Measurements from ENCODE around the gene PRDX5.

PRDX5 gene

DNA sequence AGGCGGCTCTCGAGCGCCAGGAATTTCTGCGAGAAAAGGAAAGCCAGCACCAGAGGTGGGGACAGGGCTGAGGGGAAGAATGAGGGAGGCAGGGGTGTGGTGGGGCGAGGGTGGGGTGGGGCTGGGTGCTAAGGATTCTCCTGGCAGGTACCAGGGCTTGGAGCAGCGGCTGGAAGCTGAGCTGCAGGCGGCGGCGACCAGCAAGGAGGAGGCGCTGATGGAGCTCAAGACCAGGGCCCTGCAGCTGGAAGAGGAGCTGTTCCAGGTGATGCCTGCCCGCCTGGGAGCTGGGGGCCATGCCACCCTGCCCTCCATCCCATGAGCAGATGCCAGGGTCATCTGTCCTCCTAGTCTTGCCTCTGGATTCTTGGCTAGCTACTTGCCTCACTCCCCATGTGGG, 31.5 kb downstream of the PRDX5 start:
- DNase-seq, result no peak

- DNase-seq, result no peak
These were observed 33.3 kb downstream of the PRDX5 start for GRCh38 chr11:64351136-64351631.

DNA sequence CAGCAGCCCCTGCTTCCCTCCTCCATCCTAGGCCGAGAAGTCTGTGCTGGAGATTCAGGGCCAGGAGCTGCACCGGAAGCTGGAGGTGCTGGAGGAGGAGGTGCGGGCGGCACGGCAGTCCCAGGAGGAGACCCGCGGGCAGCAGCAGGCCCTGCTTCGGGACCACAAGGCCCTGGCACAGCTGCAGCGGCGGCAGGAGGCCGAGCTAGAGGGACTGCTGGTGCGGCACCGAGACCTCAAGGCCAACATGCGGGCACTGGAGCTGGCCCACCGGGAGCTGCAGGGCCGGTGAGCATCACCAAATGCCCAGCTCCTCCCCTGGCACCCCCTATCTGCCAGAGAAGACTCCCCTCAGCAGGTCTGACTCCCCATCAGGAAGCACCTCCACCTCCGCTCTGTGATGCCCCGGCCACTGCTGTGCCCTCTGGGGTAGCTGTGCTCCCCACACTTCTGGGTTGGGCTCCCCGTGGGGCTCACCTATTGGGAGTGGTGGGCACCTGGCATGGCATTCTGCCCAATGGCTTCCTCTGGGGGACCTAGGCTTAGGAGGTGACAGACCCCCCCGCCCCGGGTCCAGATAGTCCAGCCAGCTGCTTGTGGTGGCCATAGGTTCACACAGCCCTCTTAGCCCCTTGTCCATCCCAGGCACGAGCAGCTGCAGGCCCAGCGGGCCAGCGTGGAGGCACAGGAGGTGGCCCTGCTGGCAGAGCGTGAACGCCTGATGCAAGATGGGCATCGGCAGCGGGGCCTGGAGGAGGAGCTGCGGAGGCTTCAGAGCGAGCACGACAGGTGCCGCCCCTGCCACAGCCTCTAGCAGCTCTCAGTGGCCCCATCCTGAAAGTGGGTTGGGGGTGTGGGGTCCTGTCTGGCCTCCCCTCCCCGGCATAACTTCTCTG, 34.4 kb downstream of the PRDX5 start:
- DNase-seq, result no peak

- DNase-seq, result no peak
These were observed 35.2 kb downstream of the PRDX5 start for GRCh38 chr11:64352995-64353714.

- DNase-seq, result no peak
These were observed 36.0 kb downstream of the PRDX5 start for GRCh38 chr11:64353715-64354506.

DNA sequence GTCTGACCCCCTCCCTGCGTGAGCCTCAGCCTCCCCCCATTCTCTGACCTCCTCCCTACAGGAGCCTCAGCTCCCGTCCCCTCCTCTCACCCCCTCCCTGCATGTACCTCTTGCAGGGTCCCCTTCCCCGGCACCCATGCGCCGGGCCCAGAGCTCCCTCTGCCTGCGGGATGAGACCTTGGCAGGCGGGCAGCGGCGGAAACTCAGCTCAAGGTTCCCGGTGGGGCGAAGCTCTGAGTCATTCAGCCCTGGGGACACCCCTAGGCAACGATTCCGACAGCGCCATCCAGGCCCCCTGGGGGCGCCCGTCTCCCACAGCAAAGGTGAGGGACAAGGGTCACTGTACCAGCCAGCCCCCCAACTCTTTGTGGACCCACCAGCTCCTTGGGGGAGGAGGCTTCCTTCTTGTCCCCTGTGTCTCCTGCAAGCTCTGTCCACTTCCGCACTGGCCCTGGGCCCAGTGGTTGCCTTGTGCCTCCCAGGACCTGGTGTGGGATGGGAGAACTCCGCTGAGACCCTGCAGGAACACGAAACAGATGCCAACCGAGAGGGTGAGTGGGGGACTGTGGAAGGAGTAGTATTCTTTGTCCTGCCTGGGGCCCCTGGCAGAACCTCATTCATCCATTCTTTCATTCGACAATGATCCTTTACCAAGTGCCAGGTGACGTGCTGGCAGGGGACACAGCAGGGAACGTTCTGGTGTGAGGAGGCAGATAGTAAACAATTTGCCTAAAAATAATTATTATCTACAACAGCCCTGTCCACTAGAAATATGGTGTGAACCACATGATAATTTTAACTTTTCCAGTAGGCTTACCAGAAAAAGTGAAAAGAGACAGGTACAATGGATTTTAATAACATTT, 37.4 kb downstream of the PRDX5 start:
- DNase-seq, result peak; percentile 76

GRCh38 chr11:64356498-64357411, 38.8 kb downstream of the PRDX5 start:
- DNase-seq, result no peak

DNA sequence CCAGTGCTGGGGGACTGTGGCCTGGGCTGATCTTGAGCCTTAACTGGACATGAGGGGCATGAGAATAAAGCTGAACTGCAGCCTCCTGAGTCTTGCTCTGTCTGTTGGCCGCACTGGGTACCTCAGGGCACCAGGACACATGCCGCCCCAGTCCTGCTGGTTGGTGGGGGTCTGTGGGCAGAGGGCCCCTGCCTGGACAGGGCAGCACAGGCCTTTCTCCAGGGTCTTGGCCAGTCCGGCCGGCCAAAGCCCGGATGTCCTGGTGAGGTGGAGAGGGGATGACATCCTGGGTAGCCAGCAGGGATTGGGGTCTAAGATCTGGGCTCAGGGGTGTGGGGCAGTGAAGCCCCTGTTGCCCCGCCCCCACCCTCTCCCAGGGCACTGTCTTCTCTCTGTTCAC, 39.5 kb downstream of the PRDX5 start:
- no peak for DNase-seq

DNA sequence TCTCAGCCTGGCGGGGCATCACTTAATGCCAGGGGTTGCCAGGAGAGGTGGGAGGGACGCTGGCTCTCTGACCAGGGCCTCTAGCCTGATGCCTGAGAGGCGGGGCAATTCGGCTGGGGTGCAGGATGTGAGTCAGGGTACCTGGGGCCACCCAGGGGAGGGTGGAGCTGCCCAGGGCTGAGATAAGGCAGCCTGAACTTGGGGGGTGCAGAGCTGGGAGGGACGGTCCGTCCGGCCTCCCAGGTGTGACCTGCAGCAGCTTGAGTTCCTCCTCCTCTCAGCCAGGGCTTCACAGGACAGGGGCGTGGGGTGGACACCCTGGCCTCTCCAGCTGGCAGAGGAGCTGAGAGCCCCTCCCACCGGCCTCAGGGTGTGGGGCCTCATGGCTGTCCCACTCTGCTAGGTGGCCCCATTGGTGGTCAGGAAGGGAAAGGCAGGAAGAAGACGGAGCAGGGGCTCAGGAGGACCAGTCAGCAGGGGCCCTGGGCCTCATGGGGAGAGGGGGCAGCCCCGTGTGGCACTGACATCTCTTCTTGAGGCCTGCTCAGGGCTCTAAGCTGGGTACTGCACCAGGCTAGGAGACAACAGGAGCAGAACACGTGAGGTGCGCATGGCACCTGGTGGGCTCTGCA, 40.1 kb downstream of the PRDX5 start:
- DNase-seq, result no peak

- DNase-seq, result no peak
These were observed 40.6 kb downstream of the PRDX5 start for GRCh38 chr11:64358536-64358906.

DNA sequence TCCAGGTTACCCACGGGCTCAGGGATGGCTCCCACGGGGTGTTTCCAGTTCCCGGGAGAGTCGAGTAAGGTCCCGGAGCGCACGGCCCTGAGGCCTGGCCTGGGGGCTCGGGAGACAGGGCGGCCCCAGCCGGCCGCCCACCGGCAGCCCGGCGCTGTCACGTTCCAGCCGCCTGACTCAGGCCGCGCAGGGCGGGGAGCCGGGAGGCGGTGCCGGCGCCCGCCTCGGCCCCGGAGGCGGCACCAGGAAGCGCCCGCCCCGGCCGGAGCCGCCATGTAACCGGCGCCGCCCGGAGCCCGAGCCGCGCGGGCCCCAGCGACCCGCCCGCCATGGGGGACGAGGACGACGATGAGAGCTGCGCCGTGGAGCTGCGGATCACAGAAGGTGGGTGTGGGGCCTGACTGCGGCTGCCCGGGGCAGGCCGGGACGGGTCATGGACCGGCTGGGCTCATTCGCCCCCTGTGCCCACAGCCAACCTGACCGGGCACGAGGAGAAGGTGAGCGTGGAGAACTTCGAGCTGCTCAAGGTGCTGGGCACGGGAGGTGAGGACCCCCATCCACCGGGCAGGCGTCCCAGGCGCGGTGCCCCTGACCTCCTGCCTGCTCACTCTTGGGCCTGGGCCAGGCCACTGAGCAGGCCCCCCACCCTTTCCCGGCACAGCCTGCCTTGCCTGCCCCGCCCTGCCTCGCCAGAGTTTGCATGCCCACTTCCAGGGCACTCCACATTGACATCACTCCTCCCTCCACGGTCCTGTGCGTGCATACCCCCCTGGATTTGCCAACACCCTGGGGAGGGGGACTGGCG, 41.2 kb downstream of the PRDX5 start, which contains the start of gene RPS6KA4:
Gene RPS6KA4, plus strand, starts transcription at position 256 of the 805 bp plus-strand sequence. Its CDS starts 74 bp downstream, at position 330.
- peak; percentile 73 for DNase-seq

GRCh38 chr11:64359712-64360445, 42.0 kb downstream of the PRDX5 start:
- DNase-seq, result no peak

- no peak for DNase-seq
These were observed 42.6 kb downstream of the PRDX5 start for GRCh38 chr11:64360448-64360921.

GRCh38 chr11:64361659-64362058, 43.7 kb downstream of the PRDX5 start:
- DNase-seq, result no peak

GRCh38 chr11:64362339-64362738, 44.4 kb downstream of the PRDX5 start:
- DNase-seq, result no peak

DNA sequence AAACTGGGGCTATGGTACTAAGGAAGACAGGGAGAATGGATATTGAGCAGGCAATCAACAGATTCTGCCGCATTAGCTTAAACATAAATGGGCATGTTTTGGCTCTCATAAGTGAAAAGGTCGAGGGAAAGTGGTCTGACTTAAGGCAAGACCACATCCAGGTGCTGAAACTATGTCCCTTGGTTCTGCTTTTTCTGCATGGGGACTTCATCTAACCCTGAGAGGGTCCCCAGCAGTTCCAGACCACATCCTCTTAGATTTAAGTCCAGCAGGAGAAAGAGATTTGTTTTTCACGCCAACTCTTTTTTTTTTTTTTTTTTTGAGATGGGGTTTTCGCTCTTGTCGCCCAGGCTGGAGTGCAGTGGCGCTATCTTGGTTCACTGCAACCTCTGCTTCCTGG, 46.5 kb downstream of the PRDX5 start:
- no peak for DNase-seq

- DNase-seq, result no peak
These were observed 47.0 kb downstream of the PRDX5 start for GRCh38 chr11:64364911-64365310.

DNA sequence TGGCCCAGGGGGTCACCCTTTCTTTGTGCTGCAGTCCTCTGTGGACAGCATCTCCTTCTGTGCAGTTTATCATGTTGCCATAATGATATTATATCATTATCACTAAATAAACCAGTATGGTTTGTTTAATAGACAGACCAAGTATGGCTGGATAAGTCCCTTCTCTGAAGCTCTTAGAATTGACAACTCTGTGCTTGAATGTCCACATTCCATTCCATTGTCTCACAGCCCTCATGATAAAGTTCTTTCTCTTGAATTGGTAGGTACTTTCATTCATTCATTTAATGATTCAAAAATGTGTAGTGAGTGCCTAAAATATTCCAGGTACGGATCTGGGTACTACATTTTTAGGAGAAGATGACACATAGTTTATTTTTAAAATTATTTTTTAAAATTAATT, 48.8 kb downstream of the PRDX5 start:
- DNase-seq, result no peak
